GM10266 (cell line): Measurements from ENCODE around the gene ANKMY1.

Experiments
- DNase-seq: peaks from one replicate; pipeline ENCODE4 v3.0.0; 2012; ENCODE audit errors: extremely low spot score
- TF ChIP-seq, protein P1 (sequence below): IDR thresholded peaks from 2 replicates; pipeline ENCODE4 v1.5.1; 2012; ENCODE audit warnings: mild to moderate bottlenecking, low read depth; ENCODE audit not compliant: control insufficient read depth, insufficient read depth; ENCODE audit errors: missing control alignments

ANKMY1 gene

DNA sequence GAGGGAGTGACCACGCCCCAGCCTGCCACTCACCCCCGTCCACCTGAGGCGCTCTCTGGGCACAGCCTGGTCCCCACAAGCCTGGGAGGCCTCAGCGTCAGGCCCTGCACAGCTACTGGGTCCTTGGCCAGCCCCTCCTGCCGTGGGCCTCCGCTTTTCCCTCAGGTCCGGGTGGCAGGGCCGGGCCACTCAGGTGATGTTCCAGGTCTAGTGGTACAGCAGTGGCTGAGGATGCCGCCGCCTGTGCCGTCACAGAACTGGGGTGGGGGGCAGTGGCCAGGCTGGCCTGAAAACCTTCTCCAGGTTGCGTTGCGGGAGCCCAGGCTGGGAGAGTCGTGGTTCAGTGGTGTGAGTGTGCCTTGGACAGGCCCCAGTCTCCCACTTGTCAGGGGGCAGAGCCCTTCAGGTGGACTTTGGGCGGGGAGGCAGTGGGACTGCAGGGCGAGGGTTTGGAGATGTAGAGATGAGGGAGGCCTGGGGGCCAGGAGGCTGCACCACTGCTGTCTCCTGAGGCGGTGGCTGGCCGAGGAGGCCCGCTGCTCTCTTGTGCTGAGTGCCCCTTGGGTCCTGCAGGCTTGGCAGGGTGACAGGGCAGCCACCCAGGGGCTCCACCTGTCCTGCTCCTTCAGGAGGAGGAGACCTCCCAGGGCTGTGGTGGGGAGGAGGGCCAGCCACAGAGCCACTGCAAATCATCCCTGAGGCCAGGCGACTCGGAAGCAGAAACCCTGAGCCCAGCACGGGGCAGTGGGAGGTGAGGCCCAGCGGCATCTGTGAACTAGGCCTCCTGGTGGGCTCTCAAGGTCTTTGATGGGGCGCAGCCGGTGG, 114.7 kb downstream of the ANKMY1 start:
- TF ChIP-seq, protein P1, sequence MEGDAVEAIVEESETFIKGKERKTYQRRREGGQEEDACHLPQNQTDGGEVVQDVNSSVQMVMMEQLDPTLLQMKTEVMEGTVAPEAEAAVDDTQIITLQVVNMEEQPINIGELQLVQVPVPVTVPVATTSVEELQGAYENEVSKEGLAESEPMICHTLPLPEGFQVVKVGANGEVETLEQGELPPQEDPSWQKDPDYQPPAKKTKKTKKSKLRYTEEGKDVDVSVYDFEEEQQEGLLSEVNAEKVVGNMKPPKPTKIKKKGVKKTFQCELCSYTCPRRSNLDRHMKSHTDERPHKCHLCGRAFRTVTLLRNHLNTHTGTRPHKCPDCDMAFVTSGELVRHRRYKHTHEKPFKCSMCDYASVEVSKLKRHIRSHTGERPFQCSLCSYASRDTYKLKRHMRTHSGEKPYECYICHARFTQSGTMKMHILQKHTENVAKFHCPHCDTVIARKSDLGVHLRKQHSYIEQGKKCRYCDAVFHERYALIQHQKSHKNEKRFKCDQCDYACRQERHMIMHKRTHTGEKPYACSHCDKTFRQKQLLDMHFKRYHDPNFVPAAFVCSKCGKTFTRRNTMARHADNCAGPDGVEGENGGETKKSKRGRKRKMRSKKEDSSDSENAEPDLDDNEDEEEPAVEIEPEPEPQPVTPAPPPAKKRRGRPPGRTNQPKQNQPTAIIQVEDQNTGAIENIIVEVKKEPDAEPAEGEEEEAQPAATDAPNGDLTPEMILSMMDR, result no peak
- DNase-seq, result no peak

DNA sequence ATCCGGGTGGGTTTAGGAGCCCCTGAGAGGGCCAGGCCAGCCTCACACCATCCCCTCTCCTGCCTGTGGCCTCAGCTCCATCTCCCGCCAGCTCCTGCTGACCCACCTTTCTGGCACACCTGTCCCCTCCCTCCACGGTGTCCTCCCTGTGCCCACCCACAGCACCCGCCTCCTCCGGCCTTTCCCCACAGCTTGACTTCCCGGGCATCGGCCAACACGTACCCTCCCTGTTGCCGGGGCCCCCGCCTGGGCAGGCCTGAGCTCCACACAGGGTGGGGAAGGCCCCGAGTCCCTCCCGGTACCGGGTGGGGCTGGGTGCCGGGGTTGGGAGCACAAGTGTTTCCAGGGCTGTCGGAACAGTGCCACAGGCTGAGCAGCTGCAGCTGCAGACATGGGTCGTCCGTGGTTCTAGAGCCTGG, 115.8 kb downstream of the ANKMY1 start:
- no peak for DNase-seq
- TF ChIP-seq, protein P1, result no peak

DNA sequence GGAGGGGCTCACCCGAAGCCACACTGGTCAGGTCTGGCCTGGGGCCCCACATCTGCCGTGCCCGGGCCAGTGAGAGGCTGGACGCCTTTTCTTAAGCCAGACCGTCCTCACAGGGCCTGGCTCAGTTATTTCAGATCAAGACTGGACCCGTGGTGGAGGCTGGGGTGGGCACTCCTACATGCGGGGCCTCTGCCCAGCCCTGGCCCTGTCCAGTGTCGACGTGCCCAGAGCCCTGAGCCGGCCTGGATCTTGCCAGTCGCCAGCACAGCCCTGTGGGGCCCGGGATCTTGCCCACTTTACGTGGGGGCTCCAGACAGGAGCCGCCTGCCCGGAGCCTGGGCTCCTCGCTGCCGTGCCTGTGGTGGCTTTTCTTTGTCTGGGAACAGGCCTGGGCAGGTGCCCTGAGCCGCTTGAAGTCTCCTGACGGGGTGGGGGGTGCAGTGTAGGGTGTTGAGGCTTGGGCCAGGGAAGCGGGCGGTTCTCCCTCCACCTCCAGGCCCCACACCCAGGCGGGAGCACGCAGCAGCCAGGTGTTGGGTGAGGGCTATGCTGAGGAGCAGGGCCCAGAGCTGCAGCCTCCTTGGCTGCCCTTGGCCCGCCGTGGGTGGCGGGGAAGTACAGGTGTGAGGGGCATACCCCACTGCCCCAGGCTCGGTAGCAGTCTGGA, 116.3 kb downstream of the ANKMY1 start:
- TF ChIP-seq, protein P1, result no peak
- DNase-seq, result no peak

DNA sequence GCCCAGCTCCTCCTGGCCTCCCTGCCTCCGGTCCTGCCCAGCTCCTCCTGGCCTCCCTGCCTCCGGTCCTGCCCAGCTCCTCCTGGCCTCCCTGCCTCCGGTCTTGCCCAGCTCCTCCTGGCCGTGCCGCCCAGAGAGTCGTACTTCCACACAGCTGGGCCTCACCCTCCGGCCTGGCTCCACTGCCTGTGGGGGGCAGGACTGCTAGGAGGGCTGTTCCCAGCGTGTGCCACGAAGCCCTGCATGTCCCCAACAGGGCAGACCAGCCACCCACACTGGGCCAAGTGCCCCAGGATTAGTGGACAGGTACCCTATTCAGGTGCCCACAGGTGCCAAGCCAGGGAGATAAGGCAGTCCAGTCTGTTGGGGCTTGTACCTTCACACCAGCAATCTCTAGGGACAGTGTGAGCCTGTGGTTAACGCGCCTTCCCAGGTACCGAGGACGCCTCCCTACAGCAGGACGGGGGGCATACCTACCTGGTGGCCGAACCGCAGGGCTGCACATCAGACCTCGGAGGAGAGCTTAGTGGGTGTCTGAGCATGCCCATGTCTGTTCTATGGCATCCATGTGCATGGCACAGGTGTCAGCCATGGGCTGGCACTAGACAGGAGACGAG, 117.0 kb downstream of the ANKMY1 start:
- DNase-seq, result no peak
- TF ChIP-seq, protein P1, result no peak

DNA sequence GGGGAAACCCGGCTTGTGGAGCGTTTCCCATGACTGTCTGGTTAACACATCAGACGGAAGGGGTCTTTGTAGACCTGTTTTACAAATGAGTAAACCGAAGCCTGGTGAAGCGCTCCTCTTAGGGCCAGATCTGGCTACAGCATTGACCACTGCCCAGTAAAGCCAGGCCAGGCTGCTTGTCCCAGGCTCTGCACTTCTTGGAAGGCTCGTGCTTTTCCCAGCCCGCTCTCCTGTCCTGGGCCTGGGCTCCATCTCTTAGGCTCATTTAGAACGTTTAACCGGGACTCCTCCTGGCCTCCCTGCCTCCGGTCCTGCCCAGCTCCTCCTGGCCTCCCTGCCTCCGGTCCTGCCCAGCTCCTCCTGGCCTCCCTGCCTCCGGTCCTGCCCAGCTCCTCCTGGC, 117.5 kb downstream of the ANKMY1 start:
- no peak for DNase-seq
- TF ChIP-seq, protein P1, result no peak

DNA sequence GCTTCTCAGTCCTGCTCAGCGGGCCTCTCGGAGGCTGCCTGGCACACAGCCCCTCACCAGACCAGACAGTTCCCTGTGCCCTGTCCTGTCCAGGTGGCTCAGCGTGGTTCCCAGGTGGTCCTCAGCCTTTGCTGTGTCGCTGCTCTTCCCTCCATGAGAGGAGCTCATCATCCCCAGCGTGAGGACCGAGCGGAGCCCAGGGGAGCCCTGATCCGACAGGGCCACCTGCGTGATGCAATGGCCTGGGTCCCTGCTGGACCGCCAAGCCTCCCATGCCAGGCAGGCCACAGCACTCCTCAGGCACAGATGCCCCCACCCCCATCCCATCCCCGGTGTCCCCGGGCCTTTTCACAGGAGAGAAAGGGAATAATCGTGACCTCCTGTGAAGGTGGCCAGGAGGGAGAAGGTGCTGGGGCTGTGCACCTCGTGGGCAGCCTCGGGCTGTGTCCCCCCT, 118.1 kb downstream of the ANKMY1 start:
- DNase-seq, result no peak
- TF ChIP-seq, protein P1, result no peak
